DMS79 (cell line): ENCODE data around the gene NDUFA7.
"Not testable (repeated sequence)": the region's sequence is repeated elsewhere in the genome, so short reads cannot be mapped to it uniquely, and the experiment has no call there.

Source experiments
- DNase-seq: peaks from one replicate; lab custom pipeline; 2025; lab: John Stamatoyannopoulos, UW

The NDUFA7 gene

GRCh38 chr19:8341504-8341903, 20.3 kb upstream of the NDUFA7 start:
- DNase-seq = not testable (repeated sequence)

GRCh38 chr19:8340341-8341096, 19.3 kb upstream of the NDUFA7 start:
- no peak for DNase-seq

GRCh38 chr19:8338835-8339234, 17.7 kb upstream of the NDUFA7 start:
- no peak for DNase-seq

GRCh38 chr19:8337728-8338127, 16.6 kb upstream of the NDUFA7 start:
- no peak for DNase-seq

- no peak for DNase-seq
These were observed 15.5 kb upstream of the NDUFA7 start for GRCh38 chr19:8336660-8337059.

- DNase-seq = peak; percentile 47
These were observed 14.9 kb upstream of the NDUFA7 start for GRCh38 chr19:8336072-8336569.

- DNase-seq = peak; percentile 32
These were observed 14.3 kb upstream of the NDUFA7 start for GRCh38 chr19:8335343-8336071.

GRCh38 chr19:8334458-8335342, 13.5 kb upstream of the NDUFA7 start:
- peak; percentile 58 for DNase-seq

- peak; percentile 28 for DNase-seq
These were observed 12.7 kb upstream of the NDUFA7 start for GRCh38 chr19:8333767-8334457.

- DNase-seq = no peak
These were observed 12.0 kb upstream of the NDUFA7 start for GRCh38 chr19:8332976-8333766.

GRCh38 chr19:8331263-8331845, 10.2 kb upstream of the NDUFA7 start:
- no peak for DNase-seq

- no peak for DNase-seq
These were observed 8.8 kb upstream of the NDUFA7 start for GRCh38 chr19:8329996-8330395.

GRCh38 chr19:8325454-8325853, 4.3 kb upstream of the NDUFA7 start:
- DNase-seq = no peak

- DNase-seq = no peak
These were observed 3.2 kb upstream of the NDUFA7 start for GRCh38 chr19:8324186-8325050.

GRCh38 chr19:8323781-8324185, 2.6 kb upstream of the NDUFA7 start:
- DNase-seq = no peak

GRCh38 chr19:8322638-8322997, 1.4 kb upstream of the NDUFA7 start:
- DNase-seq = no peak

GRCh38 chr19:8321986-8322637, 937 bp upstream of the NDUFA7 start:
- no peak for DNase-seq

- no peak for DNase-seq
These were observed 560 bp downstream of the NDUFA7 start for GRCh38 chr19:8320564-8321066.
